ENCODE measurements around the gene CCDC51.

DNA sequence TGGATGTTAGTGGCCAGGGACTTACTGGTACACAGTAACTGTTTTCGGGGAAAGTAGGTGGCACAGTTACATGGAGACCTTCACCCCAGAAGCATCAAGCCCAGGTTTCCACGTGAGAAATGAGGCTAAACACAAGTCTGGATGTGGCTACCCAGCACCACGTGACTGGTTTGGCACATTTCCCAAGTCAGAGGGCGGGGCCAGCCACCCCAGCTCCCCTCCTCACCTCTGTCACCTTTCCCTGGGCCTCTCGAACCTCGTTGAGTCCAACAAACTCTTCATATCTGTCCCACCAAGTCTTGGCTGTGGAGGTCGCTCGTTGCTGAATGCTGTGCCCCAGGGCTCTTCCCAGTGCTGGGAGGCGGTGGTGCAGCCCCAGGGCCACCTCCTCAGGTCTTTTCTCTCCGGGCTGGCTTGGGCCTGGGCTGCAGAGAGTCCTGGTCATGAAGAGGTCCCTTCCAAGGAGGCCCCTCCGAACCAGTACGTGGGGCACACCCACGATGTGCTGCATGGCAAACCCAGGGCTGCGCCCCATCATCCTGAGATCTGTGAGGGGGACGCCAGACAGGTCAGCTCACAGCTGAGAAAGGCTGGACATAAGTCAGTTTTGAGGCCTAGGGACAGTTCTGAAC lies 5.2 kb downstream of the CCDC51 start:
- no peak for TF ChIP-seq POLR2A (IDR thresholded peaks at IDR 0.05)
- TF ChIP-seq, protein P1, sequence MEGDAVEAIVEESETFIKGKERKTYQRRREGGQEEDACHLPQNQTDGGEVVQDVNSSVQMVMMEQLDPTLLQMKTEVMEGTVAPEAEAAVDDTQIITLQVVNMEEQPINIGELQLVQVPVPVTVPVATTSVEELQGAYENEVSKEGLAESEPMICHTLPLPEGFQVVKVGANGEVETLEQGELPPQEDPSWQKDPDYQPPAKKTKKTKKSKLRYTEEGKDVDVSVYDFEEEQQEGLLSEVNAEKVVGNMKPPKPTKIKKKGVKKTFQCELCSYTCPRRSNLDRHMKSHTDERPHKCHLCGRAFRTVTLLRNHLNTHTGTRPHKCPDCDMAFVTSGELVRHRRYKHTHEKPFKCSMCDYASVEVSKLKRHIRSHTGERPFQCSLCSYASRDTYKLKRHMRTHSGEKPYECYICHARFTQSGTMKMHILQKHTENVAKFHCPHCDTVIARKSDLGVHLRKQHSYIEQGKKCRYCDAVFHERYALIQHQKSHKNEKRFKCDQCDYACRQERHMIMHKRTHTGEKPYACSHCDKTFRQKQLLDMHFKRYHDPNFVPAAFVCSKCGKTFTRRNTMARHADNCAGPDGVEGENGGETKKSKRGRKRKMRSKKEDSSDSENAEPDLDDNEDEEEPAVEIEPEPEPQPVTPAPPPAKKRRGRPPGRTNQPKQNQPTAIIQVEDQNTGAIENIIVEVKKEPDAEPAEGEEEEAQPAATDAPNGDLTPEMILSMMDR (IDR thresholded peaks at IDR 0.05), result no peak

Measured in uterus (tissue), 2 donors.